HG02885 (cell line): ENCODE data around the gene RGS2.
A peak's percentile ranks its signal among the peaks of the same experiment; 100 is the strongest.

ENCODE experiments used
- ATAC-seq: cut with Tn5 transposase; IDR thresholded peaks from one replicate; pipeline ENCODE4 v1.9.1; 2021; ENCODE audit warnings: mild to moderate bottlenecking; ENCODE audit not compliant: unreplicated experiment, poor library complexity

RGS2 gene, protein sequence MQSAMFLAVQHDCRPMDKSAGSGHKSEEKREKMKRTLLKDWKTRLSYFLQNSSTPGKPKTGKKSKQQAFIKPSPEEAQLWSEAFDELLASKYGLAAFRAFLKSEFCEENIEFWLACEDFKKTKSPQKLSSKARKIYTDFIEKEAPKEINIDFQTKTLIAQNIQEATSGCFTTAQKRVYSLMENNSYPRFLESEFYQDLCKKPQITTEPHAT

DNA sequence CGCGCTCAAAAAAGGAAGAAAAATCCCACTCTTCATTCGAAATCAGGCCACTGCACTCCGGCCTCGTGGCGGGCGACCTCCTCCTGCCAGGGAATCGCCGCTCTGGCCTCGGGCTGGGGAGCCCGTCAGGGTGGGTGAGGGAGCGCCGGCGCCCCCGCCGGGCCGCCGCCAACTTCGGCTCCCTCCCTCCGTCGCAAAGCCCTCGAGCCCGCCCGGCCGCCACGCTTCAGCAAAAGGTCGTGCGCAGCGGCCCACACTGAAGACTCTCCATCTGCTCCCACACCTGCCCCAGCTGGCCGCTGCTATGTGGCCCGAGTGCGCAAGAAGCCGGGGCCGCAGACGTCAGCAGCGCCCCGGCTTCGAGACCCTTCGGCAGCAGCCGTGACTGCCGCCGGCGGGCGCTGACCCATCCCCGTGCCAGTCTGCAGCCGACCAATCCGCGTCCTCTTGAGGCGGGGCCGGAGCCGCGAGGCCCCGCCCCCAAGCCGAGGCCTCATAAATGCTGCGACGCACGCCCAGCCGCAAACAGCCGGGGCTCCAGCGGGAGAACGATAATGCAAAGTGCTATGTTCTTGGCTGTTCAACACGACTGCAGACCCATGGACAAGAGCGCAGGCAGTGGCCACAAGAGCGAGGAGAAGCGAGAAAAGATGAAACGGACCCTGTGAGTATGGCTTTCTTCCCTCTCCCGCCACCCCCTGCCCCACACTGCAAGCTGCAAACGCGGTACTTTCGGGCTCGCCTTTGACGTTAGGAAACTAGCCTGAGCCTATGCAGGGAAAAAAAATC, at the start of gene RGS2:
TSS of gene RGS2 (plus strand) at position 522 of the 789 bp plus-strand sequence. CDS start at position 555, 33 bp downstream.
- ATAC-seq: peak; percentile 81

DNA sequence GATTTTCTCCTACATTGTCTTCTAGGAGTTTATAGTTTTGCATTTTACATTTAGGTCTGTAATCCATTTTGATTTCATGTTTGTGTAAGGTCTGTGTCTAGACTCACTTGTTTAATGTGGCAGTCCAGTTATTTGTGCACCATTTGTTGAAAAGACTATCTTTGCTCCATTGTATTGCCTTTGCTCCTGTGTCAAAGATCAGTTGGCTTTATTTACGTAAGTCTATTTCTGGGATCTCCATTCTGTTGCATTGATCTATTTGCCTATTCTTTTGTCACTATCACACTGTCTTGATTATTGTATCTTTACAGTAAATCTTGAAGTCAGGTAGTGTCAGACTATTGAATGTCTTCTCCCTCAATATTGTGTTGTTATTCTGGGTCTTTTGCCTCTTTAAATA, 49.7 kb upstream of the RGS2 start:
- ATAC-seq: no peak

DNA sequence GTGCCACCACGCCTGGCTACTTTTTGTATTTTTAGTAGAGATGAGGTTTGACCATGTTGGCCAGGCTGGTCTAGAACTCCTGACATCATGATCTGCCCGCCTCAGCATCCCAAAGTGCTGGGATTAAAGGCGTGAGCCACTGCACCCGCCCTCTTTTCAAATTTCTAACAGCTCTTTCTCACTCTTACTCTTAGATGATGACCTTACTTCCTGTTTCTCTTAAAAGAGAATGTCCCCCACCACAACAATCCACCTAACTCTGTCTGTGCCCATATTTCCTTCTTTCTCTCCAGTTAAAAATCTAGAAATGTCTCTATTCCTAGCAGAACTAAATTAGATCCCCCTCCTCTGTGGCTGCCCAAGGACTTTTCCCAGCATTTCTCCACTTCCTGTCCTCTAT, 46.6 kb upstream of the RGS2 start:
- no peak for ATAC-seq

DNA sequence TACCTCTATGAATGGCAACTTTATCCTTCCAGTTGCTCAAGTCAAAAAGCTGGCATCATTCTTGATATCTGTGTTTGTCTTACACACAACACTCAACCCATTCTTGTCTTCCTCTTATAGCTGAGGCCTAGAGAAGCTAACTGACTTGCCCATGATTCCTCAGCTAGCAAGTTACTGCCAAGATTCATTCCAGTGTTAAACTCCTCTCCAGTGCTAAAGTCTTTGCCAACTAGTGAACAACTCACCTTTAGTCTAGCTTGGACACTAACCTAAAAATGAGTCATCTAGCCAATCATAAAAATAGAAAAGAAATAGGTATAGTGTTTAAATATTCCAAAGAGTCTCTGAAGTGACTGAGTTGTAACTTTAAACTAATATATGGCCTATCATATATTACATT, 45.6 kb upstream of the RGS2 start:
- no peak for ATAC-seq

DNA sequence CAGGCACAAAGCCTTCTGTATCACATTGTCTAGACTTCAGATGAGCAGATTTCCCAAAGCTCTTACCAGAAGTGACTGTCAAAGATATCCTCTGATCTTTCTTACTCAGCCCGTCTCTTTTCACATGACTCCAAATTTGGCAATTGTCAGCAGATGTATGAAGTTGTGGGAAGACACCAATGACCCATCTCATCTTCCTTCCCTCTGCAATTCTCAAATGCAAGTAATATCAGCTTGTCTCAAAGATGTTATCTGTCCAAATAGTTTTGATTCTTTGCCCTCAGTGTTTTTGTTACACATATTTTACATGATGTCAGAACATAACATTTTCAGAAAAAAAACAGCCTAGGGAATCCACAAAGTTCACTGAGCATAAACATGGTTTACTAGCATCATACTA, 45.1 kb upstream of the RGS2 start:
- no peak for ATAC-seq

DNA sequence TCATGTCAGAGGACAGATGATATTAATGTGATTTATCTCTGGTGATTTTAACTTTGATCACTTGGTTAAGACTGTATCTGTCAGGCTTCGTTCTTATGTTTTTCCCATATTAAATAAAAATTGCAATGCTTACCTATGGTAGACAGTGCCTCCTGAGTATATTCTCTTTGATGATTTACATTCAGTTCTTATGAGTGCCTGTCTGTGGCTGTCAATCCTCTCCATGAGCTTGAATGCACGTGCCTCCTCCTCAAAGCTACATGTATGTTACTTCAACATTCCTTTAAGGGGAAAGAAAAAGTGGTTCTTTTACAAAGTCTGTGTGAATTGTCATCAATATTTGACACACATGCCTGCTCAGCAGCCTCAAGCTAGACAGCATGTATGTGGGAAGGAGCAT, 44.2 kb upstream of the RGS2 start:
- no peak for ATAC-seq

DNA sequence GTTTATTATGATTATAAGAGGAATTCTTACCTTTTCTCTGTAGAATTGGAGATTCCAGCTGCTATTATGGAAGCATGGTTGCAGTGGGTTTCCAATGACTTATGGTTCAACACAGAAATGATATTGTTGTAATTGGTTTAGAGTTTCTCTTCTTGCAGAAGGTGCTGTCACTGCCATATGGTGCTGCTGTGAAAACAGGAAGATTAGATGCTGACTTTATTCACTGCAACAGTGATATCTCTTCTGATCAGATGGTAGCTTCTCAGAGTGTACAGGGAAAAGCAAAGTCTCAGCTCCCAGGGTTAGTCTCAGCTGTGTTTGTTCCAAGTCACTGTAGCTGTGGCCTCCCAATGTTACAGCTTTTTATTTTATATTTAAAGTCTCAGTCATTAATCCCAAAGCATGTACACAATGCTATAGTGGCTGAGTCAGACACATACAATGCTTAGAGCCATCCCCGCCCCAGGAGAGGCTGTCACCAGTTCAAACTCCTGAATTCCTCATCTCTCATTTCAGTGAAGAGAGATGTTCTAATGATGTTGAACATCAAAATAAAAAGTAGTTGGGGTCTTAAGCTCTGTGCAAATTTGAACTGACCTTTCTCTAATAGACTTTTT, 42.7 kb upstream of the RGS2 start:
- no peak for ATAC-seq

DNA sequence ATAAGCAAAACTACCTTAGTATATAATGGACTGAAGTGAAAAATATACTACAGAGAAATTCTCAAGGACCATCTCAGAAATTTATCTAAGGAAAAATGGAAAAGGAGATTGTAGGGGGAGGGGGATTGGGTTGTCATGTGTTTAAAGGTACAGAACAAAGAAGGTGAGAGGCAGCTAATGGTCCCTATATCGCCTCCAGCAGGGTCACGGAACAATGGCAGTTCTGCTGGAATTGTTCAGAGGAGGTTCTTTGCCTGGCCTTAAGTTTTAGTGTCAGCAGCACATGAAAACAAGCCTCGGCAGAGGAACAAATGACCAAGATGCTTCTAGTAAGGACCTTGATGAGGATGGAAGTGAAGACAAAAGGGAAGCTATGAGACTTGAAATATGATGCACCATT, 42.0 kb upstream of the RGS2 start:
- ATAC-seq: no peak

DNA sequence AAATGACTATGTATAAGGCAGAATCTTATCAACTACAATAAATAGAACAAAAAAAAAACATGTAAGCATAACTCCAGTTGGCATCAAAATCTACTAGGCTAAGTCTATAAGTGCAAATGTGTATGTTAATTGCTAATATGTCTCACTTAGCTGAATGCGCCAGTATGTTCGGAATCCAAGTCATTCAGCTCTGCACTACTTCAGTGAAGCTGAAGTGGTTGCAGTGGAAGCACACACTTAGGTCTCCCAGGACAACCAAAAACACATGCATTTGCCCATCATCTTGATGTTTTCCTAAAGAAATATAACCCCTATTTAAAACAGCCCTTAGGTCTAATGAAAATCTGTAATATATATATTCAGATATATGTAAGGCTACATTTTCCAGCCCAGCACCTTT, 41.0 kb upstream of the RGS2 start:
- no peak for ATAC-seq

DNA sequence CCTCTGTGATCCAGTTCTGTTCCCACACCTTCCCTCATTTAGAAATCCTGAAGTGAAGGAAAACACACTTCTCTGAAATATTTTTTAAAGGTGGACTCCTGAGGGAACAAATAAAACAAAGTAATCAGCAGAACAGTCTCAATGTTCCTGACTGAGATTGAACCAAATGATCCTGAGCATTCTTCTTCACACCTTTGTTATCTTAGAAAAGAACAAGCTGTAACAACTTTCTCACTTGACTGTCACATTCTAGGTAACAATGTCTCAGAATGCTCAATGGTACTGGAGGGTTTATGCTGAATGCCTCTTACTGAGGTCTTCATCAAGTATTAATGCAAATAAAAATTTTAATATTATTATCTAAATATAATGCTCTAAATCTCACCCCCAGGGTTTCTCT, 40.4 kb upstream of the RGS2 start:
- no peak for ATAC-seq

DNA sequence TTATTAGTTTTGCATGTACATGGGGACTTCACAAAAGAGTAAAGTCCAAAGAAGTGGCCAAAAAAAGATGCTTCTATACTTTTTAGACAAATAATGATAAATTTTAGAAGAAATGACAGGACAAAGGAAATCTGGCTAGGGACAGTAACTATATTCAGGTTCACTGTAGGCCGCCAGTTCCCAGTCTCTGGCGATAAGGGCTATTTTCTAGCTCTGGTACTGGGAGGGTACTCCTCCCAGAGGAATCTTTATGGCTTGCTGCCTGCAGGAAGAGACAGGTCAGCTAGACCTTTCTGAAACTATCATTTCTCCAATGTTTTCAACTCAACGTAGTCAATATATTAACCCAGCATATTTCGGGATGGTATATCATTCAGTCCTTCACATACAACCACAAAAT, 37.5 kb upstream of the RGS2 start:
- ATAC-seq: no peak

DNA sequence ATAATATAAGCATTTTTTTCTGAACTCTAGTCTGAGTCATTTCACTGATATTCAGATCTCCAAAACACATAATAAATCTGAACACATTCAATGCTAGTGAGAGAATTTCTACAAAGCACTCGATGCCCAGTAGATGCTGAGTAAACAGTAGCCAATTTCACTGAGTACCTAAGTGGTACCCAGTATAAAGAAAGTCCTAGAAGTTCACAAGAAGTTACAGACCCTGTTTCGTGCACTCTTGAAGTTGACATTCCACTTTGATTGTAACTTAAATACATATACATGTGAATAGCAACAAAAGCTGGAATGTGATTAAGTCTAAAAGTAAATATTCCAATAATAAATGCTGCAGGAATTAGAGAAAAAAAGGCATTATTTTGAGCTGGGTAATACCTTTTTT, 33.2 kb upstream of the RGS2 start:
- ATAC-seq: no peak

DNA sequence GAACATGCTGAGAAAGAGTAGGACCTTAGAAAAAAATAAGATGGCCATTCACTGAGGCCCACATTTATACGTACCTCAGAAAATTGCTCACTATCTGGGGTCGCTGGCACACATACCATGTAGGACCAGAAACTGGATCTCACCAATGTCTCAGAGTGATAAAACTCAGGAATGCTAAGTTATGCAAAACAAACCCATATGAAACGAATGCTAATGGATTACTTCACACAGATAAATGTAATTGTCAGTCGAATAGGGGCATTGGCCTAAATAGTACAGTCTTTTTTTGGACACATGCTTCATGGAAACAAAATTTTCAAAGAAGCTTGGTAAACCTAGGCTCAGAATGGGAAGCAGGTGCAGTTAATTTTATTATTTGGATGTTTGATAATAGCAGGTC, 32.6 kb upstream of the RGS2 start:
- ATAC-seq: no peak

DNA sequence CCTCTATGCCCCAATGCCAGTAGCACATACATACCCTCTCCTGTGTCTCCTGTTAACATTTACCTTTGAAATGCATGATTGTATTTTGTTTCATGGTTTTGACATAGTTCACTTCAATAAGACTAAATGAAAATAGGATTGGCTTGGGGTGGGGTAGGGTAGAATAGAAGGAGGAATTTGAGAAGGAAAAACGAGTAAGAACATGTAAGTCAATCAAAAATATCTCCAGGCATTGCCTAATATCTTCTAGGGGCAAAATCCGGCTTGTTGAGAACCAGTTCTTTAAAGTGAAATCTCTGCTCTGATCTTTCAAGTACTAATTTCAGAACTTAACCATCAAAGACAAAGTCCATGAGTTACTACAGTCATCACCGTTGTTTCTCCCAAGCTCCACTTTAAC, 31.8 kb upstream of the RGS2 start:
- ATAC-seq: no peak

DNA sequence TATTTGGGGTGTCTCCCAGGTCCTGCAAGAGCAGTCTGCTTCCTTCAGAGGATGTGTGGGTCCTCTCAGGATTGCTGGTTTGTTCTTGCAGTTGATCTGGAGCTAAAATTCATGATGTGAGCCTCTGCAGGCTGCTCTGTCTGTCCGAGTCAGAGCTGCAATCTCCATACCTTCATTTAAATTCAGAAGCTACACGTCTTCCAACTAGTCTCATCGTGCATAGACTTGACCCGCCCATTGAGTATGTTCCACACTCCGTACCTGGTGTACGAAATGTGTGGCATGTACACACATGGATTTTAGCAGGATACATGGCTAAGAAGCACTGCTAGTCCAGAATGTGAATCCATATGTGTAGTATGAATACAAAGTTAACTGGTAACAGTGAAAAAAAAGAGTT, 25.0 kb upstream of the RGS2 start:
- ATAC-seq: no peak

DNA sequence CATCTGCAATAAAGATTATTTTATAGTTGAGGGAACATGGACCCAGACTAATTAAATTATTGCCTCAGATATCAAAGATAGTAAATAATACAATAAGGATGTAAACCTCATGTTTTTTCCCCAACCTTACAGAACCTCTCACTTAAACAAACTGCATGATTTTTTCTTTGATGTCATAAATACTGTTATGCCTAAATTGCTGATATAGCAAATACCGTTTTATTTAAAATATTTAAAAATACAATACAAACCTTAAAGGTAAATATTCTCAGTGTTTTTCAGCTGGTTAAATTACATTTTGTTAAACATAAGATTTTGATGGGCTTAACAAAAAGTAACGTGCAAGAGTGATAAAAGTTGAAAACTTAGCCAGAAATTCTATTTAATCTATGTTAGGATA, 24.4 kb upstream of the RGS2 start:
- ATAC-seq: no peak

DNA sequence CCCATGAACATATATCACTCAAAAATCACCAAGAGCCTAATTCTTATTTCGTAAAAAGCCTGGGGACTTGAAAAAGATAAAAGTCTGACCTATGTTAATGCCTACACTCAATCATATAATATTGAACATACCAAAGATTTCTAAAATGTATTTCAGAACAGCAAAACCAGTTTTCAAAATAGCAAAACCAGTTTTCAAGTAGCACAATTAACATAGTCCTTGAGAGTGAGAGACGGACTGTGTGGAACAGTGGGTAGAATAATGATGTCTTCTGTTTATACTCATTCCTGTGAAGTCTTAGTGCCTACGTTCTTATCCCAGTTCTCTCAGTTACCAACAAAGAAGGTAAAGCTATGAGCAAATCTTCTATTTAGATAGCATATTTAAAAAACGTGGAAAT, 22.3 kb upstream of the RGS2 start:
- no peak for ATAC-seq

DNA sequence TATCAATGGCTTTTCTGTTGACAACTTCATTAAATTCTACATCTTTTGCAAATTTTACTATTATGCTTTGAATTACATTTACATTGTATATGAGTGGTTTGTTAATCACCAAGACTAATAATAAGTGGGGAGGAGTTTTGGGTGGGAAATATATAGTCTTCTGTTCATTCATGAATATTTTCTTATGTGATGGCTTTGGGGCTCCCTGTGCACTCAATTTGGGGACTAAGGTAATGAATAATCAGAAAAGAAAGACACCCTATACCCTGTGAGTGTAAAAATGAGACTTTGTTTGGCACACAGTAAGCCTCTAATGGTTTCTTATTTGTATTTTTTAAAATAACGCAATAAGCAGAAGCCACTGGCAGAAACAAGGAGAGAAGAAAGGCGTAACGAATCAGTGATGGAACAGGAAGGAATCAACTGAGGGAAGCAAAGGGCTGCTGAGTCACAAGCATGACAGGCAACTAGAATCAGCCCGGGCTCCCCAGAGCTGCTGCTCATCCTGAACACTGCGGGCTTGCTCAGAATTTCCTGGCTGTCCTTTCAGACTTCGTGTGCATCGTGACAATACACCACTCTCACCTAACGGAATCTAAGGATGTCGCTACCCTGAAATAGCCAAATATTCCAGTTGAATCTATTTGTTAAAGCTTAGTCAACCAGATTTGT, 20.8 kb upstream of the RGS2 start:
- ATAC-seq: no peak

DNA sequence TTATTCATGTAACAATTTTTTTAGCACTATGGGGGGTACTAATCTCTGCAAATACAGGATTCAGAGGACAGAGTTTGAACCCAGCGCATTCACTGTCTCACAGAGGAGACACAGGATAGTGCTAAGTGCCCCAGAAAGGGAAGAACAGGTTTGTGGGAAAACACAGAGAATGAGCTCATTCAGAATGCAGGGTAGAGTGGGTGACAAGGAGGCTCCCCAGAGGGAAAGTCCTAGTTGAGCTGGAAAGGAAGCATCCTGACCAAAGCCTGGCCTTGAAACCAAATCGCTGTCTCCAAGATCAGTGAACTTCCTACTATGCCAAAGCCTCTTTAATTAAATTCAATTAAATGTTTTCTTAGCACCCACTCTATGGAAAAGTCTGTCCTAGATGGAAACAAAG, 19.0 kb upstream of the RGS2 start:
- no peak for ATAC-seq

DNA sequence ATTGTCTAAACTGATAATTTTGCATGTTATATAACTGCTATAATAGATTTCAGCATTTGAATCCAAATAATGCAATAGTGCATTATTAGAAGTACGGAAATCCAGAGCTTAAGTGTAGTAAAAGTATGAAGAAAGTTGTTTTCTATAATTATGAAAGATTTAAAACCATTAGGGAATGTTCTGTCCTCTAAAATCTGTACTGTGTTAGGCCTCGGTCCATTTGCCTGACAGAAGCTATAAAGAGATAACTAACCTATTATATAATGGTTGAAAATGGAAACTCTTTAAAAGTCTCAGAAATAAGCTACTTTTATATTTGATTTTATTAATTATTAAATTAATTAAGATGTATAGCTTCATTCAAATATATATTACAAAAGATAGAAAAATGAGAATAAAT, 16.2 kb upstream of the RGS2 start:
- no peak for ATAC-seq
